H1 (cell line): Measurements from ENCODE around the gene AKT1S1. TPM values are rescaled to one million over a fixed set of nuclear protein-coding genes. Genes with fewer than 3 reads are reported as not detected.

Experiments
- CTCF ChIA-PET: fragments of 300-600 bp; sonication (Branson Sonifier 250); formaldehyde crosslinking; loops from one replicate; lab custom pipeline; 2021; ENCODE audit not compliant: partially characterized antibody; lab: Charles Lee
- POLR2A ChIA-PET: fragments of 300-600 bp; sonication (Branson Sonifier 250); formaldehyde crosslinking; loops from one replicate; lab custom pipeline; 2021; ENCODE audit warnings: inconsistent platforms; ENCODE audit not compliant: partially characterized antibody; lab: Charles Lee
- DNase-seq, 2 experiments: peaks; one replicate each; pipeline versions ENCODE4 v3.0.0 to v3.0.0-alpha.2; 2010 to 2022; ENCODE audit warnings: low spot score in 2 of 2, low read depth in 1 of 2, mixed read lengths in 1 of 2
- FAIRE-seq: peaks from 2 replicates; lab custom pipeline; 2011; peaks lifted over from hg19 to GRCh38; lab: Jason Lieb, UNC
- H2AFZ ChIP-seq: 2 replicates; pipeline ENCODE4 v1.8.1; 2012; ENCODE audit warnings: low read length, inconsistent platforms
- H2AK5ac ChIP-seq: 2 replicates; pipeline ENCODE4 v1.6.1; 2013; ENCODE audit warnings: low read depth, low read length
- H2BK120ac ChIP-seq: replicated peaks from 2 replicates; pipeline ENCODE3; 2013; ENCODE audit warnings: low read depth, low read length, inconsistent platforms
- H2BK12ac ChIP-seq: 2 replicates; pipeline ENCODE4 v1.6.1; 2013; ENCODE audit warnings: low read depth, low read length
- H2BK15ac ChIP-seq: 2 replicates; pipeline ENCODE4 v1.6.1; 2013; ENCODE audit warnings: low read length
- H2BK20ac ChIP-seq: 2 replicates; pipeline ENCODE4 v1.6.1; 2013; ENCODE audit warnings: low read length
- H2BK5ac ChIP-seq: 2 replicates; pipeline ENCODE4 v1.6.1; 2013; ENCODE audit warnings: low read depth, low read length
- H3K14ac ChIP-seq: 2 replicates; pipeline ENCODE4 v1.6.1; 2013; ENCODE audit warnings: inconsistent platforms; ENCODE audit not compliant: insufficient read length
- H3K18ac ChIP-seq: 2 replicates; pipeline ENCODE4 v1.6.1; 2013; ENCODE audit warnings: low read length; ENCODE audit errors: extremely low read depth
- H3K23ac ChIP-seq: 2 replicates; pipeline ENCODE4 v1.6.1; 2013; ENCODE audit warnings: inconsistent platforms; ENCODE audit not compliant: insufficient read length
- H3K23me2 ChIP-seq: 2 replicates; pipeline ENCODE4 v1.6.1; 2013; ENCODE audit warnings: low read depth, low read length
- H3K27ac ChIP-seq: 2 replicates; pipeline ENCODE4 v1.6.1; 2011; ENCODE audit warnings: low read depth, low read length, inconsistent platforms
- H3K27me3 ChIP-seq, 4 experiments: replicated peaks in 1 of 4; 1 replicate in 1 of 4; 2 replicates in 3 of 4; pipeline versions ENCODE4 v1.6.1 to v1.8.1; 2011 to 2013; ENCODE audit warnings: low read length in 3 of 4, mild to moderate bottlenecking in 3 of 4, inconsistent platforms in 2 of 4, mixed read lengths in 2 of 4, moderate library complexity in 1 of 4; ENCODE audit not compliant: control insufficient read depth in 3 of 4, insufficient read depth in 3 of 4; ENCODE audit errors: extremely low read depth in 1 of 4
- H3K36me3 ChIP-seq, 4 experiments: 2 replicates each; pipeline versions ENCODE4 v1.6.1 to v1.8.1; 2011 to 2013; ENCODE audit warnings: mild to moderate bottlenecking in 4 of 4, low read length in 3 of 4, moderate library complexity in 2 of 4, control low read depth in 1 of 4, inconsistent platforms in 1 of 4; ENCODE audit not compliant: insufficient read depth in 4 of 4, control insufficient read depth in 2 of 4
- H3K4ac ChIP-seq: replicated peaks from 2 replicates; pipeline ENCODE3; 2013; ENCODE audit warnings: low read length, low read depth, mixed read lengths, inconsistent platforms; ENCODE audit not compliant: insufficient read length
- H3K4me1 ChIP-seq, 4 experiments: replicated peaks in 1 of 4; 1 replicate in 1 of 4; 2 replicates in 3 of 4; pipeline versions ENCODE4 v1.6.1 to v1.8.1; 2011 to 2013; ENCODE audit warnings: low read length in 3 of 4, inconsistent platforms in 2 of 4, mixed read lengths in 1 of 4; ENCODE audit not compliant: insufficient read depth in 4 of 4, control insufficient read depth in 3 of 4
- H3K4me2 ChIP-seq, 2 experiments: 2 replicates each; pipeline versions ENCODE4 v1.6.1 to v1.8.1; 2011 to 2013; ENCODE audit warnings: low read depth in 2 of 2, low read length in 2 of 2, control low read depth in 1 of 2, inconsistent platforms in 1 of 2, mild to moderate bottlenecking in 1 of 2; ENCODE audit not compliant: insufficient read depth in 1 of 2
- H3K4me3 ChIP-seq, 4 experiments: fragments of 200-600, 300-600 bp in 1 of 4; sonication (generic), shearing (Covaris generic), sonication (Bioruptor Twin) in 1 of 4; 2 replicates each; pipeline versions ENCODE4 v1.5.1 to v1.8.1; 2011 to 2016; ENCODE audit warnings: low read length in 4 of 4, low read depth in 3 of 4, control low read depth in 2 of 4, inconsistent platforms in 2 of 4, mild to moderate bottlenecking in 2 of 4, mixed read lengths in 1 of 4, moderate library complexity in 1 of 4; ENCODE audit not compliant: insufficient read depth in 2 of 4; ENCODE audit errors: extremely low read depth in 1 of 4
- H3K56ac ChIP-seq: replicated peaks from 2 replicates; pipeline ENCODE3; 2013; ENCODE audit warnings: low read depth, mild to moderate bottlenecking, mixed read lengths, low read length, inconsistent platforms; ENCODE audit not compliant: insufficient read length
- H3K79me1 ChIP-seq: 2 replicates; pipeline ENCODE4 v1.6.1; 2013; ENCODE audit warnings: low read depth, low read length, control low read depth
- H3K79me2 ChIP-seq, 2 experiments: 2 replicates each; pipeline versions ENCODE4 v1.6.1 to v1.8.1; 2012 to 2013; ENCODE audit warnings: low read length in 2 of 2, mild to moderate bottlenecking in 2 of 2, inconsistent platforms in 1 of 2; ENCODE audit not compliant: insufficient read depth in 2 of 2, control insufficient read depth in 1 of 2
- H3K9ac ChIP-seq, 4 experiments: replicated peaks in 1 of 4; 1 replicate in 1 of 4; 2 replicates in 3 of 4; pipeline versions ENCODE4 v1.6.1 to v1.8.1; 2011 to 2013; ENCODE audit warnings: low read depth in 3 of 4, low read length in 3 of 4, control low read depth in 2 of 4, mild to moderate bottlenecking in 2 of 4, moderate library complexity in 2 of 4, inconsistent platforms in 1 of 4; ENCODE audit errors: extremely low read depth in 1 of 4
- H3K9me3 ChIP-seq, 2 experiments: 2 replicates each; pipeline versions ENCODE4 v1.6.1 to v1.8.1; 2012 to 2013; ENCODE audit warnings: mild to moderate bottlenecking in 2 of 2, moderate library complexity in 2 of 2, control low read depth in 1 of 2, inconsistent platforms in 1 of 2, low read depth in 1 of 2, low read length in 1 of 2, mixed read lengths in 1 of 2; ENCODE audit not compliant: insufficient read depth in 2 of 2
- H4K20me1 ChIP-seq, 2 experiments: replicated peaks in 1 of 2; 2 replicates each; pipeline versions ENCODE3 to v1.8.1; 2011 to 2013; ENCODE audit warnings: inconsistent platforms in 2 of 2, low read length in 2 of 2, mild to moderate bottlenecking in 1 of 2; ENCODE audit not compliant: insufficient read depth in 2 of 2, control insufficient read depth in 1 of 2
- H4K5ac ChIP-seq: 2 replicates; pipeline ENCODE4 v1.6.1; 2013; ENCODE audit warnings: low read length, low read depth, mixed read lengths, inconsistent platforms; ENCODE audit not compliant: insufficient read length
- H4K8ac ChIP-seq: 2 replicates; pipeline ENCODE4 v1.8.0; 2013; ENCODE audit warnings: mild to moderate bottlenecking, moderate library complexity, low read length, inconsistent platforms; ENCODE audit not compliant: insufficient read depth; ENCODE audit errors: extremely low read depth
- H4K91ac ChIP-seq: replicated peaks from 2 replicates; pipeline ENCODE3; 2013; ENCODE audit warnings: low read length, mixed read lengths, inconsistent platforms; ENCODE audit not compliant: insufficient read length
- EGR1 ChIP-seq: IDR thresholded peaks from 2 replicates; pipeline ENCODE4 v1.6.1; 2011; ENCODE audit warnings: low read depth, low read length, borderline replicate concordance
- POLR2AphosphoS5 ChIP-seq: IDR thresholded peaks from 2 replicates; pipeline ENCODE4 v1.6.1; 2011; ENCODE audit warnings: low read depth, low read length
- WGBS, 2 experiments: shearing (Covaris generic) in 1 of 2; methylation state at CpG; one replicate each; pipeline versions ENCODE4 v1.1.6 to v1.1.7; 2013 to 2015; ENCODE audit warnings: low lambda C conversion rate in 2 of 2, mixed read lengths in 2 of 2, inconsistent platforms in 1 of 2, low coverage in 1 of 2, missing lambda C conversion rate in 1 of 2; ENCODE audit not compliant: insufficient replicate concordance in 2 of 2, insufficient coverage in 1 of 2, insufficient read length in 1 of 2; ENCODE audit errors: extremely low coverage in 1 of 2, missing lambda C conversion rate in 1 of 2; 5-methylcytosine and 5-hydroxymethylcytosine counted together
- polyA plus RNA-seq, 7 experiments: library from polyadenylated mRNA; depleted of rRNA in 3 of 7; stranded (reverse) in 5 of 7; unstranded in 2 of 7; fragments of >200 nt in 5 of 7; fragments of 200-250 nt in 2 of 7; gene quantifications; 1 replicate in 5 of 7; 2 replicates in 1 of 7; 4 replicates in 1 of 7; pipeline versions ENCODE4 v1.2.1 to v1.2.3, GENCODE V29; 2011 to 2013; ENCODE audit warnings: missing spikeins in 2 of 7, mixed read lengths in 2 of 7
- total RNA-seq: library from RNA; stranded (reverse); fragmentation: NEBNext Ultra II Directional; extraction: Animal tissue kit (Norgen Biotek cat#: 25700); gene quantifications from 2 replicates; pipeline ENCODE4 v1.2.1, GENCODE V29; 2021

The AKT1S1 gene
- total and polyA plus RNA-seq, 2 of the 8 experiments (the other 6 are each of a cell fraction or from before 2014, with no cell fraction given): 40.7 to 45.9 TPM

- ChIA-PET CTCF (interaction anchor here (0.9 to 3.0 kb wide), 2 partner anchors 9 to 41 kb away, joined by 3 to 13 read pairs; partner anchors contain the start of gene FUZ), POLR2A (interaction anchor here (0.7 to 12.4 kb wide), 9 partner anchors 11 to 78 kb away, joined by 3 to 247 read pairs (median 4); partner anchors contain the start of genes AKT1S1, FUZ, PNKP and TBC1D17)
- FAIRE-seq (no peak), DNase-seq (no peak)
- H3K4me3 ChIP-seq: no peak overlapping the region
- H2BK20ac ChIP-seq: no peak overlapping the region
- no peak overlapping the region for H3K23ac ChIP-seq
- no peak overlapping the region; a peak in 2 of 7 replicates for H3K9ac ChIP-seq
- no peak overlapping the region for H3K56ac ChIP-seq
- no peak overlapping the region for H3K18ac ChIP-seq
- H3K4ac ChIP-seq: no peak overlapping the region
- H3K14ac ChIP-seq: no peak overlapping the region
- H2AK5ac ChIP-seq: no peak overlapping the region
- H3K23me2 ChIP-seq: peaks cover 10% of the 10 kb centered on the region; the same call in 1 of the 2 replicates
- no peak overlapping the region for H3K27ac ChIP-seq
- peaks cover 17 to 28% of the 10 kb centered on the region in 2 experiments for H3K79me2 ChIP-seq
- H3K79me1 ChIP-seq: peaks cover 20% of the 10 kb centered on the region
- no peak overlapping the region; the same call in 1 of the 2 replicates for H2BK5ac ChIP-seq
- no peak overlapping the region for H2BK15ac ChIP-seq
- no peaks in the 10 kb centered on the region; a peak in 1 of 7 replicates for H3K27me3 ChIP-seq
- H4K91ac ChIP-seq: no peak overlapping the region
- H2BK12ac ChIP-seq: no peak overlapping the region
- H3K4me1 ChIP-seq: peaks cover 3 to 9% (median 6%) of the 10 kb centered on the region in 4 experiments
- WGBS, 2 experiments: 94% methylated on average over 34 of the region's 39 CpGs; no CpG with 5 or more reads in 1 of the 2 experiments
- peak overlapping the region; percentile 58; the same call in 1 of the 2 replicates for H4K8ac ChIP-seq
- H2AFZ ChIP-seq: no peak overlapping the region
- no peak overlapping the region for H2BK120ac ChIP-seq
- no peak overlapping the region for H3K4me2 ChIP-seq
- peaks cover 15 to 54% (median 32%) of the 10 kb centered on the region in 4 experiments for H3K36me3 ChIP-seq
- no peaks in the 10 kb centered on the region for H3K9me3 ChIP-seq
- no peak for TF ChIP-seq EGR1
- peak; percentile 48; the same call in 1 of the 2 replicates for TF ChIP-seq POLR2AphosphoS5
- no peak overlapping the region for H4K5ac ChIP-seq
- peaks cover 46 to 54% of the 10 kb centered on the region in 2 experiments for H4K20me1 ChIP-seq
These were observed 22.5 kb downstream of the AKT1S1 start for GRCh38 chr19:49854378-49855263.
